Adrenal gland (tissue), 5 donors: ENCODE measurements around the gene KIAA1671.

Experiments
- CTCF ChIP-seq, 6 experiments: fragments of 450-650 bp in 4 of 6; fragments of 200-600 bp in 2 of 6; sonication (generic) in 1 of 6; IDR thresholded peaks; 1 replicate in 5 of 6; 2 replicates in 1 of 6; pipeline versions ENCODE4 v1.5.1 to v1.8.0; 2016 to 2021; ENCODE audit warnings: antibody characterized with exemption in 6 of 6, mild to moderate bottlenecking in 2 of 6, moderate library complexity in 1 of 6
- POLR2A ChIP-seq, 2 donors: fragments of 450-650 bp; IDR thresholded peaks; one replicate each; pipeline ENCODE4 v1.6.1; 2017; ENCODE audit warnings: antibody characterized with exemption in 2 of 2, mild to moderate bottlenecking in 2 of 2, moderate library complexity in 1 of 2
- donor health status: DM: no; HTN: no; CAD: no.

GRCh38 chr22:25098445-25099081, 146.0 kb downstream of the KIAA1671 start:
- TF ChIP-seq POLR2A (IDR thresholded peaks at IDR 0.05) (no peak), CTCF (IDR thresholded peaks at IDR 0.05) (no peak)
